ENCODE data around the gene LNX1.

GRCh38 chr4:53432528-53433424 is 158.5 kb downstream of the LNX1 start:
- TF ChIP-seq MYC (IDR thresholded peaks at IDR 0.05; ENCODE audit: low read depth, low read length) (no peak), EZH2 (IDR thresholded peaks at IDR 0.05; ENCODE audit: borderline replicate concordance, low read depth, low read length, severe bottlenecking) (no peak)
- TF ChIP-seq, protein P1, sequence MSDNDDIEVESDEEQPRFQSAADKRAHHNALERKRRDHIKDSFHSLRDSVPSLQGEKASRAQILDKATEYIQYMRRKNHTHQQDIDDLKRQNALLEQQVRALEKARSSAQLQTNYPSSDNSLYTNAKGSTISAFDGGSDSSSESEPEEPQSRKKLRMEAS (IDR thresholded peaks at IDR 0.05; ENCODE audit: insufficient read depth, insufficient read length) = no peak
- TF ChIP-seq, protein P2, sequence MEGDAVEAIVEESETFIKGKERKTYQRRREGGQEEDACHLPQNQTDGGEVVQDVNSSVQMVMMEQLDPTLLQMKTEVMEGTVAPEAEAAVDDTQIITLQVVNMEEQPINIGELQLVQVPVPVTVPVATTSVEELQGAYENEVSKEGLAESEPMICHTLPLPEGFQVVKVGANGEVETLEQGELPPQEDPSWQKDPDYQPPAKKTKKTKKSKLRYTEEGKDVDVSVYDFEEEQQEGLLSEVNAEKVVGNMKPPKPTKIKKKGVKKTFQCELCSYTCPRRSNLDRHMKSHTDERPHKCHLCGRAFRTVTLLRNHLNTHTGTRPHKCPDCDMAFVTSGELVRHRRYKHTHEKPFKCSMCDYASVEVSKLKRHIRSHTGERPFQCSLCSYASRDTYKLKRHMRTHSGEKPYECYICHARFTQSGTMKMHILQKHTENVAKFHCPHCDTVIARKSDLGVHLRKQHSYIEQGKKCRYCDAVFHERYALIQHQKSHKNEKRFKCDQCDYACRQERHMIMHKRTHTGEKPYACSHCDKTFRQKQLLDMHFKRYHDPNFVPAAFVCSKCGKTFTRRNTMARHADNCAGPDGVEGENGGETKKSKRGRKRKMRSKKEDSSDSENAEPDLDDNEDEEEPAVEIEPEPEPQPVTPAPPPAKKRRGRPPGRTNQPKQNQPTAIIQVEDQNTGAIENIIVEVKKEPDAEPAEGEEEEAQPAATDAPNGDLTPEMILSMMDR (IDR thresholded peaks at IDR 0.05; ENCODE audit: extremely low read depth in 1 of 2, insufficient read depth in 1 of 2, low read depth in 1 of 2, low read length in 2 of 2) = no peak

All from endothelial cell of umbilical vein (primary cell).